ENCODE results near the gene SOBP. TPM values are rescaled to one million over a fixed set of nuclear protein-coding genes. Genes with fewer than 3 reads are reported as not detected.
"Not testable (repeated sequence)": the region's sequence is repeated elsewhere in the genome, so short reads cannot be mapped to it uniquely, and the experiment has no call there.

Gene SOBP
- polyA plus RNA-seq, 3 donors = 0.93 to 10.8 (median 1.8) TPM

GRCh38 chr6:107515955-107516354 is 26.0 kb downstream of the SOBP start:
- WGBS, 3 donors = 98 to 100% (median 98%) methylated on average over 5 of the region's 5 CpGs
- H3K27ac ChIP-seq (ENCODE audit: low read depth, low read length) = no peak overlapping the region

GRCh38 chr6:107517274-107517673 is 27.4 kb downstream of the SOBP start:
- 95 to 97% (median 97%) methylated on average over 1 of the region's 1 CpG for WGBS, 3 donors
- no peak overlapping the region for H3K27ac ChIP-seq (ENCODE audit: low read depth, low read length)

GRCh38 chr6:107519224-107519623 is 29.3 kb downstream of the SOBP start:
- H3K27ac ChIP-seq (ENCODE audit: low read depth, low read length) = not testable (repeated sequence)
- 90 to 94% (median 91%) methylated on average over 5 of the region's 5 CpGs for WGBS, 3 donors

GRCh38 chr6:107520706-107521105 is 30.8 kb downstream of the SOBP start:
- WGBS, 3 donors = 0 to 70% (median 0%) methylated on average over 1 of the region's 2 CpGs
- H3K27ac ChIP-seq (ENCODE audit: low read depth, low read length) = not testable (repeated sequence)

GRCh38 chr6:107523054-107523791 is 33.3 kb downstream of the SOBP start:
- 84 to 92% (median 88%) methylated on average over 5 of the region's 5 CpGs for WGBS, 3 donors
- H3K27ac ChIP-seq (ENCODE audit: low read depth, low read length) = no peak overlapping the region

- peak overlapping the region; percentile 15 for H3K27ac ChIP-seq (ENCODE audit: low read depth, low read length)
- 90 to 93% (median 92%) methylated on average over 2 of the region's 2 CpGs for WGBS, 3 donors
These were observed 33.9 kb downstream of the SOBP start for GRCh38 chr6:107523794-107524193.

- 86 to 93% (median 90%) methylated on average over 3 of the region's 3 CpGs for WGBS, 3 donors
These were observed 34.7 kb downstream of the SOBP start for GRCh38 chr6:107524626-107525025.

GRCh38 chr6:107531868-107532267 is 42.0 kb downstream of the SOBP start:
- H3K27ac ChIP-seq (ENCODE audit: low read depth, low read length) = no peak overlapping the region
- WGBS, 3 donors = 63 to 71% (median 69%) methylated on average over 2 of the region's 2 CpGs

More at GRCh38 chr6:107524626-107525025, 34.7 kb downstream of the SOBP start:
- no peak overlapping the region for H3K27ac ChIP-seq (ENCODE audit: low read depth, low read length)

GRCh38 chr6:107532706-107533105 is 42.8 kb downstream of the SOBP start:
- WGBS, 3 donors = 64 to 88% (median 66%) methylated on average over 6 of the region's 6 CpGs
- no peak overlapping the region for H3K27ac ChIP-seq (ENCODE audit: low read depth, low read length)

GRCh38 chr6:107533415-107534059 is 43.6 kb downstream of the SOBP start:
- WGBS, 3 donors = 95 to 97% (median 96%) methylated on average over 11 of the region's 11 CpGs
- H3K27ac ChIP-seq (ENCODE audit: low read depth, low read length) = no peak overlapping the region

GRCh38 chr6:107534571-107535141 is 44.7 kb downstream of the SOBP start:
- no peak overlapping the region for H3K27ac ChIP-seq (ENCODE audit: low read depth, low read length)
- WGBS, 3 donors = 64 to 72% (median 70%) methylated on average over 5 of the region's 5 CpGs

GRCh38 chr6:107535626-107536025 is 45.7 kb downstream of the SOBP start:
- 90 to 94% (median 91%) methylated on average over 1 of the region's 1 CpG for WGBS, 3 donors
- no peak overlapping the region for H3K27ac ChIP-seq (ENCODE audit: low read depth, low read length)

GRCh38 chr6:107536180-107536961 is 46.5 kb downstream of the SOBP start:
- WGBS, 3 donors = 84 to 89% (median 87%) methylated on average over 6 of the region's 6 CpGs
- no peak overlapping the region for H3K27ac ChIP-seq (ENCODE audit: low read depth, low read length)

- 88 to 97% (median 96%) methylated on average over 3 of the region's 3 CpGs for WGBS, 3 donors
- no peak overlapping the region for H3K27ac ChIP-seq (ENCODE audit: low read depth, low read length)
These were observed 47.6 kb downstream of the SOBP start for GRCh38 chr6:107537559-107537958.

GRCh38 chr6:107538856-107539387 is 49.0 kb downstream of the SOBP start:
- 86 to 87% (median 87%) methylated on average over 4 of the region's 4 CpGs for WGBS, 3 donors
- no peak overlapping the region for H3K27ac ChIP-seq (ENCODE audit: low read depth, low read length)

- 46 to 87% (median 77%) methylated on average over 6 of the region's 6 CpGs for WGBS, 3 donors
- no peak overlapping the region for H3K27ac ChIP-seq (ENCODE audit: low read depth, low read length)
These were observed 49.5 kb downstream of the SOBP start for GRCh38 chr6:107539409-107539808.

- 26 to 77% (median 66%) methylated on average over 2 of the region's 2 CpGs for WGBS, 3 donors
- H3K27ac ChIP-seq (ENCODE audit: low read depth, low read length) = no peak overlapping the region
These were observed 50.0 kb downstream of the SOBP start for GRCh38 chr6:107539849-107540464.

- no peak overlapping the region for H3K27ac ChIP-seq (ENCODE audit: low read depth, low read length)
- 22 to 78% (median 62%) methylated on average over 1 of the region's 1 CpG for WGBS, 3 donors
These were observed 50.5 kb downstream of the SOBP start for GRCh38 chr6:107540465-107540857.

All from adipose tissue (tissue), 3 donors.